ENCODE results near the gene SLC25A22. TPM values are rescaled to one million over a fixed set of nuclear protein-coding genes. Genes with fewer than 3 reads are reported as not detected.

Gene SLC25A22
- polyA plus RNA-seq, 4 donors, result 13.1 to 24.3 (median 18.6) TPM

- no peak for DNase-seq (ENCODE audit: low read depth in 4 of 4, low spot score in 2 of 4)
Measured at GRCh38 chr11:776561-777287, 21.4 kb downstream of the SLC25A22 start.

DNA sequence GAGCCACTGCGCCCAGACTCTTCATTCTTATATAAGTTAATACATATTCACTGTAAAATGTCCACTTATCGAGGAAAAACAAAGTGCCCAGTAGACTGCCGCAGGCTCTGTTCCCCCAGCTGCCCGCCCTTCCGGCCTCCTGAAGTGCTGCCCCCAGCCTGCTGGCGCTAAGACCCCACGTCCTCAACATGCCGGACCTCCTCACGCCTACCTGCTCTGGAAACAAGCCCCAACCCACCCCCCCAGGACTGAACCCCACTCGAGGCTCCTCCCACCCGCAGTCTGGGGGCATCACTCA is 21.9 kb downstream of the SLC25A22 start:
- no peak for DNase-seq (ENCODE audit: low read depth in 4 of 4, low spot score in 2 of 4)

- no peak for DNase-seq (ENCODE audit: low read depth in 4 of 4, low spot score in 2 of 4)
Measured at GRCh38 chr11:774873-775592, 23.0 kb downstream of the SLC25A22 start.

- no peak for DNase-seq (ENCODE audit: low read depth in 4 of 4, low spot score in 2 of 4)
Measured at GRCh38 chr11:773830-774229, 24.3 kb downstream of the SLC25A22 start.

GRCh38 chr11:773425-773824 is 24.7 kb downstream of the SLC25A22 start:
- no peak for DNase-seq (ENCODE audit: low read depth in 4 of 4, low spot score in 2 of 4)

GRCh38 chr11:772429-773390 is 25.4 kb downstream of the SLC25A22 start:
- DNase-seq (ENCODE audit: low read depth in 4 of 4, low spot score in 2 of 4), result no peak

DNA sequence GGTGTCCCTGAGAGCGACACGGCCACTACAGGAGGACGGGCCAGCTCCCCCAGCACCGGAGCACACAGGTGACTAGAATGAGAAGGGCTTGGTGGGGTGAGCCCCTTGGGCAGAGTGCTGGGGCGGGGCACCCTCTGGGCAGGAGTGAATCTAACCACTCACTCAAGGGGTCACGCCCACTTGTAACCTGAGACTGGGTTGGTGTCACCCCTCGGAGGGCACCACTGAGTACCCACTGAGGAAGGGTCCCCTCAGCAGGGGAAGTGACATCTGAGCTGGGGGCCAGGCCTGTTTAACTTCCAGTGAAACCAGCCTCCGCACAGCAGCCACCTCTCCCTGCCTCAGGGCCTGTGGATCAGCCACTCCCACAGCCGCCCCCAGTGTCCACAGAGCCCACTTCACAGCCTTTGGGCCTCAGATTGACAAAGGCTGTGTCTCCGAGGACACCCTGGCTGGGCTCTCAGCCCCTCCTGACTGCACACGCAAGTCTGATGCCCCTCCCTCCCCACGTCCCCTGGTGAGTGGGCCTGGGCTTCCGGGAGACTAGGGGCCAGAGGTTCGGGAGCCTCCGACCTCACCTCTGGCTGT is 26.4 kb downstream of the SLC25A22 start:
- no peak for DNase-seq (ENCODE audit: low read depth in 4 of 4, low spot score in 2 of 4)

DNA sequence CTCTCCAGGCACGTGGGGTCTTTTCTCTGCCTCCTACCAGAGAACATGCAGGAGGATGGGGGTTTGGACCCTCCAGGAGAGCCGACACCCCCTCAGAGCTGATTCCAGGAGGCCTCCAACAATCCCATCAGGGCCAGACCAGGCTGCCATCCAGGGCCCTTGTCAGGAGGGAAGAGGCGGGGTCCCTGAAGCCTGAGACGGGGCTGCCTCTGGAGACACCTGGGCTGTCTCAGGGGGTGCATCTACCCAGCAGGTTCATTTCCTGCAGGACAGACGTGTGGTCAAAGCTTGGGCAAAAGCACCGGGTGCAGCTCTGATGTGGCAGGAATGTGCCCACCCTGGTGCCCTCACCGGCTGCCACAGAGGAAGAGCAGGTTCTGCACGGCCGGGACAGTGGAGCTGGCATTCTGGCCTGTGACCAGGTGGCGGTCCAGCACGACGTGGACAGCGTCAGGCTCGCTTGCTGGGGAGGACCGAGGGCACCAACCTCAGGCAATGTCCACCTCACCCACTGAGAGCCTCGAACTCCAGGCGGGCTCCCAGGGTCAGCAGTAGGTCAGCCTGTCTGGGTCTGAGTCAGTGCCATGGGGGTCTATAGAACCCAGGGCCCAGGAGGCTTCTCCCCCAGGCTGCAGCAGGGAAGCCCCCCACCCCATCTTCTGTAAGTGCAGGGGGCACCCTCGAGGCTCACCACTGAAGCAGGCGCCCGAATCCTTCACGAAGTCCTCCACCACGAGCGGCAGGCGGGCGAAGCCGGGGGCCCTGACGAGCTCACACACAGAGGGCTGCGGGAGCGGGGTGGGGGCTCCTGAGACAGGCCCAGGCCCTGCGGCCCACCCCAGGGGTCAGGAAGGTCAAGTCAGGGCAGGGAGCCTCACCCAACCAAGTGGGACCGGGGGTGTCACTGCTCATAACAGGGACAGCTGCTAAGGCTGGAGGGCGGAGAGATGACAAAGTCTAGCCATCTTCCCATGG is 27.2 kb downstream of the SLC25A22 start:
- DNase-seq (ENCODE audit: low read depth in 4 of 4, low spot score in 2 of 4), result no peak

GRCh38 chr11:769887-770641 is 28.0 kb downstream of the SLC25A22 start:
- no peak for DNase-seq (ENCODE audit: low read depth in 4 of 4, low spot score in 2 of 4)

DNA sequence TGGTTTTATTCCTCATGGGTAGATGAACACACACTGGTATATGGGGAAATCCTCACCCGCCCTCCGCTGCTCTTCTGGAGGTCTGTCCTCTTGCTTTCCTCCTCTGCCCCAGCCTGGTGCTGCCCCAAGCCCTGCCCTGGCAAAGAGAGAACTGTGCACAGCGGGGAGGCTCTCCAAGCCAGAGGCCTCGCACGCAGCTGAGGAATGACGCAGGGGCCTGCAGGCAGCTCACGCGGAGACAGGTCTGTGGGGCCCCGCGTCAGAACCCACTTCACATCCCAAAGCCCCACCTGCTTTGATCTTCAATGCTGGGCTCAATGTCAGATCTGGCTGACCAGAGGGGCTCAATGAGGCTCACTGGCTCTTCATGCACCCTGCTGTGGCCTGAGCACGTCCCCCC is 30.8 kb downstream of the SLC25A22 start:
- DNase-seq (ENCODE audit: low read depth in 4 of 4, low spot score in 2 of 4), result no peak

GRCh38 chr11:766936-767210 is 31.2 kb downstream of the SLC25A22 start:
- DNase-seq (ENCODE audit: low read depth in 4 of 4, low spot score in 2 of 4), result no peak

GRCh38 chr11:766106-766935 is 31.8 kb downstream of the SLC25A22 start:
- DNase-seq (ENCODE audit: low read depth in 4 of 4, low spot score in 2 of 4), result no peak

DNA sequence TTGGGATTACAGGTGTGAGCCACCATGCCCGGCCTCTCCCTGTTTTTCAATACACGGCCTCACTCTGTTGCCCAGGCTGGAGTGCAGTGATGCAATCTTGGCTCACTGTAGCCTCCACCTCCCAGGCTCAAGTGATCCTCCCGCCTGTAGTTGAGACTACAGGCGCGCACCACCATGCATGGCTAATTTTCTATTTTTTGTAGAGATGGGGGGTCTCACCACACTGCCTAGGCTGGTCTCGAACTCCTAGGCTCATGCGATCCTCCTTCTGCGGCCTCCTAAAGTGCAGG is 32.3 kb downstream of the SLC25A22 start:
- DNase-seq (ENCODE audit: low read depth in 4 of 4, low spot score in 2 of 4), result no peak

GRCh38 chr11:765025-765801 is 32.9 kb downstream of the SLC25A22 start:
- no peak for DNase-seq (ENCODE audit: low read depth in 4 of 4, low spot score in 2 of 4)

GRCh38 chr11:764322-765024 is 33.6 kb downstream of the SLC25A22 start:
- DNase-seq (ENCODE audit: low read depth in 4 of 4, low spot score in 2 of 4), result no peak

DNA sequence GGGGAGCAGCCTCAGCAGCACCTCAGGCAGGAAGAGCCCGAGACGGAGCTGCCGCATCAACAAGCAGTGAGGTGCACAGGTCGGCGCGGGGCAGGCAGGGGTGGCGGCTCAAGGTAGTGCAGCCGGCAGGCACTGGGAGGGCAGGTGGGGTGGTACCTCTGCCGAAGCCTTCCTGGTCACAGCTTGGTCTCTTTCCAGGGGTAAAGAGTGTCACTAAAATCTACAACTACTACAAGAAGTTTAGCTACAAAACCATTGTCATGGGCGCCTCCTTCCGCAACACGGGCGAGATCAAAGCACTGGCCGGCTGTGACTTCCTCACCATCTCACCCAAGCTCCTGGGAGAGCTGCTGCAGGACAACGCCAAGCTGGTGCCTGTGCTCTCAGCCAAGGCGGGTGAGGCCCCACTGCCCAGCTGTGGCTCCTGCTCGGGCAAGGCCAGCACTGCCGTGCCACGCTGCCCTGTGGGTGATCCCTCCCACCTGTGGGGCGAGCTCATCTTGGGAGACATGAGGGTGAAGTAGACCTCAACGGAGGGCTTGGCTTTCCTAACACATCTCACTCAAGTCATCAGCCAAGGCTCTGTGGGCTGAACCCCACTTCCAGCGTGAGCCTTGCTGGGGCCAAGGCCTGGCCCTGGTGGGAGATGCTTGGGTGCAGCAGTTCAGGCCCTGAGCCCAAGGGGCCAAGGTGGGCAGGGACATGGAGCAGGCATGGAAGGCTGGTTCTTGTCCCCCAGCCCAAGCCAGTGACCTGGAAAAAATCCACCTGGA is 34.3 kb downstream of the SLC25A22 start:
- DNase-seq (ENCODE audit: low read depth in 4 of 4, low spot score in 2 of 4), result no peak

GRCh38 chr11:763073-763463 is 35.0 kb downstream of the SLC25A22 start:
- no peak for DNase-seq (ENCODE audit: low read depth in 4 of 4, low spot score in 2 of 4)

Data from left renal cortex interstitium (tissue), 4 donors.